ENCODE data around the gene ATR.

Gene ATR

DNA sequence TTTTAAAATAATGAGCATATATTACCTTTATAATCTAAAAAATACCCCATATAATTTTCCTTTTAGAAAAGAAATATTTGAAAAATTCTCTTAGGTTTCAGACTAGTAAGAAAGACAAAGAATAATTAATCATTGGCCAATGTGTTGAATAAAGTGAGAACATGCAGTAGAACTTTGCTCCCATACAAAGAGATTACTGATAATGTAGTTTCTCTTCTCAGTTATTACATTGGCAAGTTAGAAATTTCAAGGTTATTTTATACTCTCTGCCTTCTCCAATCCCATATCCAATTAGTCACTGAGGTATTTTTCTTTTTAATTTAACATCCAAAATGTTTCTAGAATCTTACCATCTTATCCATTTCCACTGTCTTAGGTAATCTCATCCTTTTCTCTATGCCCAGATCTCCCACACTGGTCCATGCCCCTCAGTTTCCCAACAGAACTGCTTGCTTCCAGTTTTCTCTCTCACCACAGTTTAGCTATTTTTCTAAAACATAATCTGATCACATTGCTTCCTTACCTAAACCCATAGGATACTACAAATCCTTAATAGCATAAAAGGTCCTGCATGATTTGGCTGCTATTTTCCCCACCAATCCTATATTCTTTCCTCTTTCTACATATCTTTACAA is 141.5 kb downstream of the ATR start:
- H2AFZ ChIP-seq (ENCODE audit: low read depth, low read length) = no peak overlapping the region

DNA sequence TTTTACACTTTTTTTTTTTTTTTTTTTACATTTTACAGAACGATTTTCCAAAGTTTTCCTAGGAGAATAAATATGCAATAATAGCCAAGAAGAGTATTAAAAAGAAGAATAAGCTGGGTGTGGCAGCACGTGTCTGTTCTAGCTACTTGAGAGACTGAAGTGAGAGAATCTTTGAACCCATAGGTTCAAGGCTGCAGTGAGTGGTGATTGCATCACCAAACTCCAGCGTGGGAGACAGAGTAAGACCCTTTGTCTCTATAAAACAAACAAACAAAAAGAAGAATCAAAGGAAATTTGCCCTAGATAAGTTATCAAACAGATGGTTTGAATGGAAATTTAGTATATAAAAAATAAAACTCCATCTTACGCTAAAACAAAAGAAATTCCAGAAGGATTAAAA is 144.0 kb downstream of the ATR start:
- peaks cover 60% of the 10 kb centered on the region for H3K79me2 ChIP-seq (ENCODE audit: low read length)
- TF ChIP-seq, protein P1, sequence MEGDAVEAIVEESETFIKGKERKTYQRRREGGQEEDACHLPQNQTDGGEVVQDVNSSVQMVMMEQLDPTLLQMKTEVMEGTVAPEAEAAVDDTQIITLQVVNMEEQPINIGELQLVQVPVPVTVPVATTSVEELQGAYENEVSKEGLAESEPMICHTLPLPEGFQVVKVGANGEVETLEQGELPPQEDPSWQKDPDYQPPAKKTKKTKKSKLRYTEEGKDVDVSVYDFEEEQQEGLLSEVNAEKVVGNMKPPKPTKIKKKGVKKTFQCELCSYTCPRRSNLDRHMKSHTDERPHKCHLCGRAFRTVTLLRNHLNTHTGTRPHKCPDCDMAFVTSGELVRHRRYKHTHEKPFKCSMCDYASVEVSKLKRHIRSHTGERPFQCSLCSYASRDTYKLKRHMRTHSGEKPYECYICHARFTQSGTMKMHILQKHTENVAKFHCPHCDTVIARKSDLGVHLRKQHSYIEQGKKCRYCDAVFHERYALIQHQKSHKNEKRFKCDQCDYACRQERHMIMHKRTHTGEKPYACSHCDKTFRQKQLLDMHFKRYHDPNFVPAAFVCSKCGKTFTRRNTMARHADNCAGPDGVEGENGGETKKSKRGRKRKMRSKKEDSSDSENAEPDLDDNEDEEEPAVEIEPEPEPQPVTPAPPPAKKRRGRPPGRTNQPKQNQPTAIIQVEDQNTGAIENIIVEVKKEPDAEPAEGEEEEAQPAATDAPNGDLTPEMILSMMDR (IDR thresholded peaks at IDR 0.05; ENCODE audit: low read depth, low read length) = no peak
- no peak for TF ChIP-seq EZH2phosphoT487 (IDR thresholded peaks at IDR 0.05; ENCODE audit: low read depth)

More for the DNA sequence above, 141.5 kb downstream of the ATR start:
- Histone ChIP-seq H3K9ac (ENCODE audit: low read length) (no peak overlapping the region), H3K27ac (ENCODE audit: low read length) (no peak overlapping the region), H4K20me1 (ENCODE audit: insufficient read depth, low read length) (peaks cover 51% of the 10 kb centered on the region), H3K27me3 (ENCODE audit: low read depth, low read length) (no peaks in the 10 kb centered on the region), H3K4me1 (ENCODE audit: low read length) (peaks cover 5% of the 10 kb centered on the region; the same call in 1 of the 2 replicates), H3K4me2 (ENCODE audit: low read length) (no peak overlapping the region), H3K9me3 (ENCODE audit: insufficient read depth, low read length) (no peaks in the 10 kb centered on the region), H3K36me3 (replicated peaks; ENCODE audit: low read depth, low read length) (peaks cover 10% of the 10 kb centered on the region), H3K79me2 (ENCODE audit: low read length) (peaks cover 85% of the 10 kb centered on the region), H3K4me3 (ENCODE audit: low read length) (no peak overlapping the region)
- TF ChIP-seq, protein P1 (IDR thresholded peaks at IDR 0.05; ENCODE audit: low read depth, low read length) = no peak
- no peak for TF ChIP-seq EZH2phosphoT487 (IDR thresholded peaks at IDR 0.05; ENCODE audit: low read depth)

DNA sequence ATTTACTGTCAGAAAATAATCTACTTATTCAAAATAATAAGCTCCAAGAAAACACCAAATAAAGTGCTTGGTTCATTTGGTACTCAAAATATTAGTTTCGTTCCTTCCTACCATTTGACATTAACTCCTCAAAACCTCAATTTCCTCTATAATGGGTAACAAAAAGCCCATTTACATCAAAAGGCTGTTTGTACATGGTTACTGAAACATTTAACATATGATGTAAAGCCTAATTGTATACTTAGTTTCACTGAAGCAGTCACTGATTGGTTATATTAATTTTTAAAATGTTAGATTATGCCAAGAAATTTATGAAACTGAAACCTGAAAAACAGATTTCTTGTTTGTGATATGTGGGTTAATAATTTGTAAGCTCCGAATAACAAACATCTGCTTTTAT is 145.4 kb downstream of the ATR start:
- Histone ChIP-seq H4K20me1 (ENCODE audit: insufficient read depth, low read length) (peaks cover 40% of the 10 kb centered on the region), H3K4me2 (ENCODE audit: low read length) (no peak overlapping the region), H3K4me1 (ENCODE audit: low read length) (peaks cover 8% of the 10 kb centered on the region; the same call in 1 of the 2 replicates), H3K4me3 (ENCODE audit: low read length) (no peak overlapping the region), H2AFZ (ENCODE audit: low read depth, low read length) (no peak overlapping the region), H3K36me3 (replicated peaks; ENCODE audit: low read depth, low read length) (peaks cover 30% of the 10 kb centered on the region), H3K9ac (ENCODE audit: low read length) (no peak overlapping the region), H3K27me3 (ENCODE audit: low read depth, low read length) (no peaks in the 10 kb centered on the region), H3K27ac (ENCODE audit: low read length) (no peak overlapping the region), H3K79me2 (ENCODE audit: low read length) (peaks cover 48% of the 10 kb centered on the region), H3K9me3 (ENCODE audit: insufficient read depth, low read length) (no peaks in the 10 kb centered on the region)
- TF ChIP-seq EZH2phosphoT487 (IDR thresholded peaks at IDR 0.05; ENCODE audit: low read depth) = no peak
- TF ChIP-seq, protein P1 (IDR thresholded peaks at IDR 0.05; ENCODE audit: low read depth, low read length) = no peak

More for the DNA sequence above, 144.0 kb downstream of the ATR start:
- Histone ChIP-seq H3K27ac (ENCODE audit: low read length) (no peak overlapping the region), H3K9me3 (ENCODE audit: insufficient read depth, low read length) (no peaks in the 10 kb centered on the region), H2AFZ (ENCODE audit: low read depth, low read length) (no peak overlapping the region), H3K36me3 (replicated peaks; ENCODE audit: low read depth, low read length) (peaks cover 28% of the 10 kb centered on the region), H3K4me1 (ENCODE audit: low read length) (peaks cover 8% of the 10 kb centered on the region; the same call in 1 of the 2 replicates), H3K4me3 (ENCODE audit: low read length) (no peak overlapping the region), H3K4me2 (ENCODE audit: low read length) (no peak overlapping the region), H4K20me1 (ENCODE audit: insufficient read depth, low read length) (peaks cover 46% of the 10 kb centered on the region), H3K27me3 (ENCODE audit: low read depth, low read length) (no peaks in the 10 kb centered on the region), H3K9ac (ENCODE audit: low read length) (no peak overlapping the region)

DNA sequence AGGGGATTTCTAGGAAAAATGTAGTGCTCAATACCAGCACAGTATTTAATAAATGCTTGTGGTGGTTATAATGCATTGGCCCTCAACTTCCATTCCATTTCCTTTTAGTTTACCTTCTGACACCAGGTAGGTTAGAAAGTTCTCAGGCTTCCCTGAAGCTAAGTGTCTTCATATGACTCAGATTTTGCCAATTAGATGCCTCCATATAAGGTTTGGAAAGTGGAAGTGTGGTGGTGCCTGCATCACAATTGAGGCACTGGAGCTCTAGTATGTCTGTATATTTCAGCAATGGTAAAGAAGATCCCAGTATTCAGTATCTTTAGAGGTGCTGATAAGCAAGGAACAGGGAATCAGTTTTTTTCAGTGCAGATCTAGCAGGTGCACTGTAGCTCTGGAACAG is 149.0 kb downstream of the ATR start:
- no peaks in the 10 kb centered on the region for H3K27me3 ChIP-seq (ENCODE audit: low read depth, low read length)
- H4K20me1 ChIP-seq (ENCODE audit: insufficient read depth, low read length) = peaks cover 24% of the 10 kb centered on the region
- H3K9me3 ChIP-seq (ENCODE audit: insufficient read depth, low read length) = no peaks in the 10 kb centered on the region
- no peak overlapping the region for H3K4me3 ChIP-seq (ENCODE audit: low read length)
- H2AFZ ChIP-seq (ENCODE audit: low read depth, low read length) = no peak overlapping the region
- peaks cover 13% of the 10 kb centered on the region for H3K79me2 ChIP-seq (ENCODE audit: low read length)
- H3K27ac ChIP-seq (ENCODE audit: low read length) = no peak overlapping the region
- TF ChIP-seq, protein P1 (IDR thresholded peaks at IDR 0.05; ENCODE audit: low read depth, low read length) = no peak
- no peak for TF ChIP-seq EZH2phosphoT487 (IDR thresholded peaks at IDR 0.05; ENCODE audit: low read depth)
- peaks cover 32% of the 10 kb centered on the region for H3K36me3 ChIP-seq (replicated peaks; ENCODE audit: low read depth, low read length)
- no peak overlapping the region for H3K4me2 ChIP-seq (ENCODE audit: low read length)
- H3K4me1 ChIP-seq (ENCODE audit: low read length) = peaks cover 8% of the 10 kb centered on the region; the same call in 1 of the 2 replicates
- H3K9ac ChIP-seq (ENCODE audit: low read length) = no peak overlapping the region

Data from OCI-LY3 (cell line).